ENCODE data around the gene SLC8A1.

Gene SLC8A1

DNA sequence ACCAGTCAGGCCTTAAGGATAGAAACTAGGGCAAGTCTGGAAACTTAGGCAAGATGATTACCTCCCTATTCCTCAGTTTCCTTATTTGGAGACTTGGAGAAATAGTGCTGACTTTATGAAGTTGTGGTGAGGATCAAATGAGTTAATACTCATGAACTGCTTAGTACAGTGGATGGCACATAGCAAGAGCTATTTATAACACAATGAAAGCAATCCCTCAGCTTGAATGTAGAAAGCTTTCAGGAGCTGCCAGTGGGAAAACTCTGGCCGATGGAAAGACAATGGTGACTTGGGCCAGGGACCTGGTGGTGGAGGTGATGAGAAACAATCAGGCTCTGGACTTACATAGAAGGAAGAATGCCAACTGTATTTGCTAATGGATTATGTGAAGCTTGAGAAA, 403.4 kb downstream of the SLC8A1 start:
- no peak for DNase-seq (ENCODE audit: low read depth in 2 of 2)

DNA sequence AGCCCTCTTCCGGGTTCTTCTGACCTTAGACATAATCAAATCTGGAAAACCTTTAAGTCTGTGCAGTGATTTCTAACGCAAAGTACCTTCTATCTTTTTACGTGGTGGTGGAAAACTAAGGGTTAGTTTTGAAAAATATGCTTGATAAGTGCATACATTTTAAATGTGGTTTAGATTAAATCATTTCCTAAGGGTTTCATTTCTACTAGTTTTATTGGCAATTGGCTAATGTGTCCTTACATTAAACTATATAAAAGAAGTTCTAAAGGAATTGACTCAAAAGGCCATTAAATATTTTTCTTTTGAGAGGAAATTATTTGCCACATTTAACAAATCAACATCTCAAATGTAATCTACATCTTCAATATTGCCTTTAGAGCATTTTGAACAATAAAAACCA, 404.5 kb downstream of the SLC8A1 start:
- no peak for DNase-seq (ENCODE audit: low read depth in 2 of 2)
